Loucy (cell line): ENCODE measurements around the gene RNF157.

Experiments used
- H2AFZ ChIP-seq: fragments of 200-600 bp; sonication (generic); 2 replicates; pipeline ENCODE4 v1.6.0; 2016; ENCODE audit warnings: antibody characterized with exemption, mild to moderate bottlenecking, low read length, moderate library complexity
- H3F3A ChIP-seq: fragments of 200-600 bp; 2 replicates; pipeline ENCODE4 v1.6.0; 2016; ENCODE audit warnings: antibody characterized with exemption, low read depth, mild to moderate bottlenecking
- H3K27me3 ChIP-seq: fragments of 200-600 bp; sonication (generic); 2 replicates; pipeline ENCODE4 v1.6.1; 2014; ENCODE audit warnings: low read length, mild to moderate bottlenecking; ENCODE audit not compliant: insufficient read depth, poor library complexity, severe bottlenecking
- H3K36me3 ChIP-seq: fragments of 200-600 bp; sonication (generic); 2 replicates; pipeline ENCODE4 v1.6.1; 2016; ENCODE audit warnings: low read length; ENCODE audit not compliant: insufficient read depth
- H3K4me1 ChIP-seq: fragments of 200-600 bp; sonication (generic); 2 replicates; pipeline ENCODE4 v1.5.1; 2014; ENCODE audit warnings: low read length, mild to moderate bottlenecking; ENCODE audit not compliant: insufficient read depth, poor library complexity, severe bottlenecking
- H3K4me2 ChIP-seq: fragments of 200-600 bp; sonication (generic); 2 replicates; pipeline ENCODE4 v1.6.0; 2014; ENCODE audit warnings: antibody characterized with exemption, low read length, low read depth, mild to moderate bottlenecking; ENCODE audit not compliant: poor library complexity, severe bottlenecking
- H3K4me3 ChIP-seq: fragments of 200-600 bp; sonication (generic); 2 replicates; pipeline ENCODE4 v1.5.1; 2014; ENCODE audit warnings: low read length, mild to moderate bottlenecking, mixed read lengths; ENCODE audit not compliant: poor library complexity, severe bottlenecking
- H3K79me2 ChIP-seq: fragments of 200-600 bp; sonication (generic); 2 replicates; pipeline ENCODE4 v1.6.1; 2014; ENCODE audit warnings: low read length; ENCODE audit not compliant: insufficient read depth
- H3K9ac ChIP-seq: fragments of 200-600 bp; sonication (generic); 2 replicates; pipeline ENCODE4 v1.6.0; 2014; ENCODE audit warnings: mild to moderate bottlenecking, low read depth, low read length, moderate library complexity; ENCODE audit not compliant: poor library complexity, severe bottlenecking
- H3K9me2 ChIP-seq: fragments of 200-600 bp; sonication (generic); replicated peaks from 2 replicates; pipeline ENCODE4 v1.6.1; 2016; ENCODE audit warnings: low read depth, low read length, mixed read lengths
- H3K9me3 ChIP-seq: fragments of 200-600 bp; sonication (generic); 2 replicates; pipeline ENCODE4 v1.6.1; 2014; ENCODE audit warnings: mild to moderate bottlenecking, antibody characterized with exemption, low read length, low read depth; ENCODE audit not compliant: insufficient read depth
- H4K20me1 ChIP-seq: fragments of 200-600 bp; sonication (generic); 2 replicates; pipeline ENCODE4 v1.6.0; 2014; ENCODE audit warnings: antibody characterized with exemption, low read length, mild to moderate bottlenecking; ENCODE audit not compliant: insufficient read depth, poor library complexity, severe bottlenecking
- CTCF ChIP-seq: fragments of 200-600 bp; sonication (generic); conservative IDR thresholded peaks from 2 replicates; pipeline ENCODE4 v1.5.1; 2014; ENCODE audit warnings: mild to moderate bottlenecking, antibody characterized with exemption, low read length
- EZH2phosphoT487 ChIP-seq: fragments of 200-600 bp; IDR thresholded peaks from 2 replicates; pipeline ENCODE4 v1.6.1; 2018; ENCODE audit warnings: antibody characterized with exemption, mild to moderate bottlenecking, moderate library complexity, borderline replicate concordance

RNF157 gene

GRCh38 chr17:76102944-76103273, 137.4 kb downstream of the RNF157 start:
- H3K4me2 ChIP-seq = peak overlapping the region; percentile 92
- no peaks in the 10 kb centered on the region for H4K20me1 ChIP-seq
- H3K9me2 ChIP-seq = no peaks in the 10 kb centered on the region
- H3K9me3 ChIP-seq = no peaks in the 10 kb centered on the region
- peaks cover 10% of the 10 kb centered on the region; the same call in 1 of the 2 replicates for H3K36me3 ChIP-seq
- peak overlapping the region; percentile 85 for H3K4me3 ChIP-seq
- H2AFZ ChIP-seq = peak overlapping the region; percentile 68
- no peak for TF ChIP-seq CTCF
- TF ChIP-seq EZH2phosphoT487 = no peak
- H3K79me2 ChIP-seq = peaks cover 29% of the 10 kb centered on the region
- H3K9ac ChIP-seq = peak overlapping the region; percentile 88
- H3K27me3 ChIP-seq = no peaks in the 10 kb centered on the region
- no peaks in the 10 kb centered on the region for H3F3A ChIP-seq
- peaks cover 15% of the 10 kb centered on the region for H3K4me1 ChIP-seq

- Histone ChIP-seq H3K27me3 (no peaks in the 10 kb centered on the region), H3K9me3 (no peaks in the 10 kb centered on the region), H3K4me3 (no peak overlapping the region), H2AFZ (no peak overlapping the region), H4K20me1 (no peaks in the 10 kb centered on the region), H3K4me2 (no peak overlapping the region), H3K79me2 (peaks cover 17% of the 10 kb centered on the region), H3K36me3 (peaks cover 32% of the 10 kb centered on the region; the same call in 1 of the 2 replicates), H3K4me1 (peaks cover 7% of the 10 kb centered on the region), H3K9ac (no peak overlapping the region), H3K9me2 (no peaks in the 10 kb centered on the region), H3F3A (no peaks in the 10 kb centered on the region)
- TF ChIP-seq CTCF (no peak), EZH2phosphoT487 (no peak)
These were observed 142.5 kb downstream of the RNF157 start for GRCh38 chr17:76097716-76098295.

- Histone ChIP-seq H3K9me2 (no peaks in the 10 kb centered on the region), H3K79me2 (0 out of 2 replicates have a peak, but pooled peaks cover 3% of the 10 kb centered on the region), H3K4me1 (no peaks in the 10 kb centered on the region), H3K36me3 (peaks cover 39% of the 10 kb centered on the region; the same call in 1 of the 2 replicates), H3F3A (no peaks in the 10 kb centered on the region), H3K9ac (no peak overlapping the region), H3K4me2 (no peak overlapping the region), H2AFZ (no peak overlapping the region), H3K4me3 (no peak overlapping the region), H3K9me3 (no peaks in the 10 kb centered on the region), H4K20me1 (no peaks in the 10 kb centered on the region), H3K27me3 (no peaks in the 10 kb centered on the region)
- TF ChIP-seq CTCF (no peak), EZH2phosphoT487 (no peak)
These were observed 144.3 kb downstream of the RNF157 start for GRCh38 chr17:76095943-76096342.
